ENCODE results near the gene STIM1.
"Not testable (repeated sequence)": the region's sequence is repeated elsewhere in the genome, so short reads cannot be mapped to it uniquely, and the experiment has no call there.

STIM1 gene

GRCh38 chr11:4041731-4042391 lies 186.4 kb downstream of the STIM1 start:
- DNase-seq: no peak

DNA sequence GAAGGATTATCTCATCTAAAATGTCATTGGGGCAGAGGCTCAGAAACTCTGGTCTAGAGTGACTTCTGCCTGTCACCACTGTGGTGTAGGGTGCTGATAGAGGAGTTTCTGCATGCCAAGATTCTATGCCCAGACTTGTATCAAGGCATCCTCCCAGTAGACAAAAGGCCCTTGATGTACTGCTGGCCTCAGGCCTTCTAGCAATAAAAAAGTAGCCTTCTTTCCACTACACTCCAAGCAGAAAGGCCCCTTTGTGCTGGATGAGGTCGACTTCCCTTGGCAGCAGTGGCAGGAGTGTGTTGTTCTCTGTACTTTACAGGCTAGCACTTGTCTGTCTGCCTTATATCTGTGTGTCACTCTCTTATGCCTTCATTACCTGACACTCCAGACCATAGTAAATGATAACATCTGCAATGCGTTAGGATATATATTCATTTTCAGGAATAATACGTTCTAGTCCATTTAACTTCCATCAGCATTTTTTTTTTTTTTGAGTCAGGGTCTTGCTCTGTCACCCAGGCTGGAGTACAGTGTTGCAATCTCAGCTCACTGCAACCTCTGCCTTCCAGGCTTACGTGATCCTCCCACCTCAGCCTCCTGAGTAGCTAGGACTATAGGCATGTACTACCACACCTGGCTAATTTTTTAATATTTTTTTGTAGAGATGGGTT lies 189.6 kb downstream of the STIM1 start:
- DNase-seq: no peak

DNA sequence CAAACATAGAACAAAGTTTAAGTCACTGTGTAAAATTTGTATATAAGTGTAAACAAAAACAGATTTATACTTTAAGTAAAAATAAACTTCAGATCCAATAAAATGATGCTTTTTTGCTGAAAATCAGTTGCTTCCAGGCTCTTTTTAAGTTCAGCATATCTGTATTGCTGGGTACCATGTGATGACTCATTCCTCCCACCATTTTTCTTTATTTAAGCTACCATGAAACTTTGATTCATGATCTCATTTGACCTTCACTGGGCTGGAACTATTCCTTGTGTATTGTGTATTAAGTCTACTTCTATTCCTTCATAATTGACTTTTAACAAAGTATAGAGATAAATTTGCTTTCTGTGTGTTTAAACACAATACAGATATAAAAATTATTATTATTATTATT lies 192.9 kb downstream of the STIM1 start:
- no peak for DNase-seq

DNA sequence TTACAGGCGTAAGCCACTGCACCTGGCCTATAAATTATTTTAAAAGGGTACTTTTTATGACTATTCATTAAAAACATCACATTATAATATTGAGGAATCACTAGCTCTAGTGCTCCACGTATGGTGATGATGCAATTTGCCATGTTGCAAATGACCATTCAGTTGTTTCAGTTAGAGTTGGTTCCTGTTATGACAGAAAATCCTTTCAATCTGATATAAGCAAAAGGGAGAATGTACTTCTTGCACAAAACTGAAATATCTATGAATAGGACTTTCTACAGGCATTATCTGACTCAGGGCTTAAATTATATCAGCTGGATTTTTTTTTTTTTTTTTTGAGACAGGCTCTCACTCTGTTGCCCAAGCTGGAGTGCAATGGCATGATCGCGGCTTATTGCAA lies 193.5 kb downstream of the STIM1 start:
- no peak for DNase-seq

GRCh38 chr11:4050138-4050537 lies 194.7 kb downstream of the STIM1 start:
- DNase-seq: no peak

DNA sequence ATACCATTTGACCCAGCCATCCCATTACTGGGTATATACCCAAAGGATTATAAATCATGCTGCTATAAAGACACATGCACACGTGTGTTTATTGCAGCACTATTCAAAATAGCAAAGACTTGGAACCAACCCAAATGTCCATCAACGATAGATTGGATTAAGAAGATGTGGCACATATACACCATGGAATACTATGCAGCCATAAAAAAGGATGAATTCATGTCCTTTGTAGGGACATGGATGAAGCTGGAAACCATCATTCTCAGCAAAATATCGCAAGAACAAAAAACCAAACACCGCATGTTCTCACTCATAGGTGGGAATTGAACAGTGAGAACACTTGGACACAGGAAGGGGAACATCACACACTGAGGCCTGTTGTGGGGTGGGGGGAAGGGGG lies 197.7 kb downstream of the STIM1 start:
- DNase-seq: not testable (repeated sequence)

DNA sequence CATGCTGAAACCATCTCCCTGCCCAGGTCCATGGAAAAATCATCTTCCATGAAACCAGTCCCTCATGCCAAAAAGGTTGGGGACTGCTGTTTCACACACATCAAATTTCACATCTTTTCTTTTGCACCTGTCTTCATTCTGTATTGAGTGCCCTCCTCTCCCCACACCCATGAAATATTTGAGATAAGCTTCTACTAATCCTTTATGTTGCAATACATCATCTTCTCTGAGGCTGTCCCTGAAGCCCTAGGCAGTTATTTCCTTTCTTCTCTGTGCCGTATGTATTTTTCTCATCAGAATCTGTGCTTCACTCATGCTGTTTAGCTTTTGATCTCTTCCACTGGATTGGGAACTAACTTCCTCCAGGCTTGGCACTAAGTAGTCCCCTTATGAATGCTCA lies 199.2 kb downstream of the STIM1 start:
- DNase-seq: no peak

DNA sequence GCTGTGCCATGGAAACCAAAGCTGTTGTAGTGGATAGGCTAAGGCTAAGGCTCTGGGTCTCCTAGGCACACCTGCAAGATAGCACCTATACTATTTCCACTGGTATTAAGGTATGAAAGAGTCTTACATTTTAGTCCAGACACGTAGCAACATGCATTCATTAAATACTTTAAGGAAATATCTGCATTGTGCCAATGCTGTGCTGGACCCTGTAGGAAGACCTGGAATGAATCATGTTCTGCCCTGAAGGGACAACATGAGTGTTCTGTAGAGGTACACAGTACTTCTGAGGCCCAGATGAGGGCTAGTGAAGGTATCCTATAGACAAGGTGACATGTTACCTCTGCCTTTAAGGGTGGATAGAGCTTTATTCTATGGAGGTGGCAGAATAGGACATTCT lies 204.0 kb downstream of the STIM1 start:
- no peak for DNase-seq

- no peak for DNase-seq
Measured at GRCh38 chr11:4060182-4060923, 204.9 kb downstream of the STIM1 start.

DNA sequence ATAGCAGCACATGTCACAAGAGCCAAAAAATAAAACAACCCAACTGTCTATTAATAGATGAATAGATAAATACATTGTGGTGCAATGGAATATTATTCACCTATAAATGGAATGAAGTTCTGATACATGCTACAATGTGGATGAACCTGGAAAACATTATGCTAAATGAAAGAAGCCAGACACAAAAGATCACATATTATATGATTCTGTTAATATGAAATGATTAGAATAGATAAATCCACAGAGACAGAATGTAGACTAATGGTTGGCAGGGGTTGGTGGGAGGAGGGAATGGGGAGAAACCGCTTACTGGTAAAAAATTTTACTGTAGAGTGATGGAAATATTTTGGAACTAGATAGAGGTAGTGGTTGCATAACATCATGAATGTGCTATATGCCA lies 206.2 kb downstream of the STIM1 start:
- no peak for DNase-seq

GRCh38 chr11:4063348-4063747 lies 207.9 kb downstream of the STIM1 start:
- no peak for DNase-seq

- DNase-seq: no peak
Measured at GRCh38 chr11:4064278-4064955, 209.0 kb downstream of the STIM1 start.

DNA sequence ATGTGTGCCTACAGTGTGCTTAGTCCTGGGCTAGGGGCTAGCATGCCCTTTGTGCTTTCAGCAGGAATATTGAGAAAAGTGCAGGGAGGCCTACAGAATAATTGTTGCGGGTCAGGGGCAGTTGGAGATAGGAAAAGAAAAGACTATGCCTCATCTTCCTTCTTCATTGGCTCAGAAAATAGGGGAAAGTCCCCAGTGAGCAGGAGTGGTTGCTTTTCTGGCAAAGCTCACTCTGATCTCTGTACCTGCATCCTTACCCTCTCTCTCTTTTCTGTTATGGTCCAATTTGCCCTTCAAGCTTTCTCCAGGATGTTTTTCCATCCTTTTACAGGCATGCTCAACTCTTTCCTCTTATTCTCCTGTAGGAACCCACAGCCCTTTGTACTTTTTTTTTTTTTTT lies 209.6 kb downstream of the STIM1 start:
- no peak for DNase-seq

DNA sequence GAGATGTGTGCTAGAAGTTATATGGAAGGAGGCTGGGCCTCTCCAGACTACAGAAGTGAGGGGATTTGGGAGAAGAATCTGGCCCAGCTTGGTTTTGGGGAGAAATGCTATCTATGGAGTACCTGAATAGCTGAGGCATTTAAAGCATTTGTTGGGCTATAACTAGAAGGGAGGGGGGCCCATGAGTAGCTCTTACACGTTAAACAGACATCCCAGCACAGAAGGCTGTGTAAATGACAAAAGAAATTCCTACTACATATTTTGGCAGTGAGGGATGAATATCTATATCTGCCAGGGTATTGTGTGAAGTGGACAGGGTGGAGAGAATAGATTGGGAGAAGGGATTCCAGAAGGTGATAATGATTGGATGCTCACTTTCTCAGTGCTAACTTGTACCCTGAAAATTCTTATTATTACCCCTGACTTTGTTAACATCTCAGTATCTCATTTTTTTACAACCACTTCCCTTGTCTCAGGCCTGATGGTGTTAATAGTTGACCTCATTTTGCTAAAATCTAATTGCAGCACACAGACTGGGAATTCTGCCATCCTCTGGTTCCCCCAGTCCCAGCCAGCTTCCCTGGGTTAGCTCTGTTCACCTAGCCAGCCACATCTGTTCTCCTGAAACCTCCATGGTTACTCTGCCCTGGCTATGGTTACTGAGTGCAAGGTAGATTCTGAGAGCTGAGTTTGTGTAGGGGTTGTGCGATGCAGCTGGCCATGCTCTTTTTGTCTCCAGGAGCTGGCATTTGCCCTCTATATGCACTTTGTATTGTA lies 210.3 kb downstream of the STIM1 start:
- no peak for DNase-seq

- DNase-seq: no peak
Measured at GRCh38 chr11:4066910-4067309, 211.4 kb downstream of the STIM1 start.

GRCh38 chr11:4068962-4069361 lies 213.5 kb downstream of the STIM1 start:
- DNase-seq: no peak

DNA sequence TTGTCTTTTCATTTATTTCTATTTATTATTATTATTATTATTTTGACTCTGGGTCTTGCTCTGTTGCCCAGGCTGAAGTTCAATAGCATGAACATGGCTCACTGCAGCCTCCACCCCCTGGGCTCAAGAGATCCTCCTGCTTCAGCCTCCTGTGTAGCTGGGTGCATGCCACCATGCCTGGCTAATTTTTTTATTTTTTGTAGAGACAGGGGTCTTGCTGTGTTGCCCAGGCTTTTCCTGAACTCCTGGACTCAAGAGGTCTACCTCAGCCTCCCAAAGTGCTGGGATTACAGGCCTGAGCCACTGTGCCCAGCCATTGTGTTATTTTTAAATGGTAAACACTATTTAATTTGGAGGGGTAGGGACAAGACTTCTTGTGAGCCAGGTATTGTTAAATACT lies 215.9 kb downstream of the STIM1 start:
- no peak for DNase-seq

DNA sequence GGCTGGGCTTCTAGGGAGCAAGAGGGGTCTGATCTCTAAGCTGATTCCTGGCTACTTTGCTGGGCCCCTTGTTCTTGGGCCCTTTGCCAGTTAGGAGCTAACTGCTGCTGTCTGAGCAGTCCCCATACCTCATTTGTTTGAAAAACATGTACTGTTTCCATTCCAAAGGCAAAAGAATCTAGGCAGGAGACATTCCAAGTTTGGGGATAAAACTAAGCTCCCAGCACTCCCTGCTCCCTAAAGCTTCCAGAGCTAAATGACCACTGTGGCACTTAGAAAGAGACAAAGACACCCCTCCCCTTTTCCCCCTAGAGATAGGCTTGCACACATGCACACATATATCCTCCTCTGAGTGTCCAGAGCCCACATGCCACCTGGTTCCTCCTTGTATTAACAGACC lies 216.4 kb downstream of the STIM1 start:
- DNase-seq: no peak

DNA sequence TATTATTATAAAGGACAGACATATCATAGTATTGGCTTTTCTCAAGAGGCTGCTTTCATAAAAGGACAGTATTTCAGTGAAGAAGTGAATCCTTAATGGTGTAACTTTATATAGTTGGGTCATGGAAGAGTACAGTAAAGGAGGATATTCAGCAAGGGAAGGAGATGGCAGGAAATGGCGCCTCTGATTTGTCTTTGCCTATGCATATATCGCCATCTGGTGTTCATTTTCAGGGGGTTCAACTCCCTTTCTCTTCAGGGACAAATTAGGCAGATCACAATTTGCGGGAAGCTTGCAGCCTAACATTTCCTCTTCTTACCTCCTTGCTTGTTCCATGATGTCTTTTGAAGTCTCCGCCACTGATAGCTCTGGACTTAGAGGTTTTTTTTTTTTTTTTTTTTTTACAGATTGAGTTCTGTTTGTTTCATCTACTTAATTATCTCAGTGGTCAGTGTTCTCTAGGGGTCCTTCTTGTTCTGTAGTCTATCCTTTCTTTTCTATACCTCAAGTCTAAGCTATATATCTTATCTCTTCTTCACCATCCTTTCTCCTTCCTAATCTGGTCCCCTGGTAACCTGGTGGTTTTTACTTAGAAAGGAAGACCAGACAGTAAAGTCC lies 217.3 kb downstream of the STIM1 start:
- no peak for DNase-seq

- DNase-seq: no peak
Measured at GRCh38 chr11:4074266-4074665, 218.8 kb downstream of the STIM1 start.

DNA sequence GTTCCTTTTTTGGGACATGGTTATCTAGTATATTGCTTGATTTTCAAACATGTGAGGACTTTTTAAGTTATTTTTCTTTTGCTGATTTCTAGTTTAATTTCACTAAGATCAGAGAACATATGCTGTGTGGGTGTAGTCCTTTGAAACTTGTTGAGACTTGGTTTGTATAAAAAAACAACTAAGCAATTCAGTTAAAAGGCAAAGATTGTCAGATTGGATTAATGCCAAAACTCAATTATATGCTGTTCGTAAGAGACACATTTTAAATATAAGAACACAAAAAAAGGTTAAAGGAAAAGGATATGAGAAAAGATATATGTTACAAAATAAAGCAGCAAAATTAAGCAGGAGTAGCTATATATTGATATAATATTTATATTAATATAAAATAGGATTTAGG lies 221.3 kb downstream of the STIM1 start:
- DNase-seq: no peak

GRCh38 chr11:4083198-4083597 lies 227.7 kb downstream of the STIM1 start:
- DNase-seq: no peak
